Keratinocyte (primary cell): ENCODE measurements around the gene ARL15.

Source experiments
- EZH2 ChIP-seq: IDR thresholded peaks from one replicate; pipeline ENCODE4 v1.6.1; 2012; ENCODE audit warnings: inconsistent platforms, mild to moderate bottlenecking, low read length, moderate library complexity
- TF ChIP-seq, protein P1 (sequence below), 3 experiments: IDR thresholded peaks in 1 of 3; conservative IDR thresholded peaks in 1 of 3; optimal IDR thresholded peaks in 1 of 3; 2 replicates in 2 of 3; 3 replicates in 1 of 3; pipeline versions ENCODE3 to v1.5.1; 2011; ENCODE audit warnings: low read length in 3 of 3, mild to moderate bottlenecking in 3 of 3, moderate library complexity in 2 of 3, control low read depth in 1 of 3, inconsistent platforms in 1 of 3; ENCODE audit not compliant: insufficient read depth in 2 of 3; ENCODE audit errors: extremely low read depth in 1 of 3

GRCh38 chr5:53879708-53880323 is 430.6 kb downstream of the ARL15 start:
- TF ChIP-seq, protein P1, sequence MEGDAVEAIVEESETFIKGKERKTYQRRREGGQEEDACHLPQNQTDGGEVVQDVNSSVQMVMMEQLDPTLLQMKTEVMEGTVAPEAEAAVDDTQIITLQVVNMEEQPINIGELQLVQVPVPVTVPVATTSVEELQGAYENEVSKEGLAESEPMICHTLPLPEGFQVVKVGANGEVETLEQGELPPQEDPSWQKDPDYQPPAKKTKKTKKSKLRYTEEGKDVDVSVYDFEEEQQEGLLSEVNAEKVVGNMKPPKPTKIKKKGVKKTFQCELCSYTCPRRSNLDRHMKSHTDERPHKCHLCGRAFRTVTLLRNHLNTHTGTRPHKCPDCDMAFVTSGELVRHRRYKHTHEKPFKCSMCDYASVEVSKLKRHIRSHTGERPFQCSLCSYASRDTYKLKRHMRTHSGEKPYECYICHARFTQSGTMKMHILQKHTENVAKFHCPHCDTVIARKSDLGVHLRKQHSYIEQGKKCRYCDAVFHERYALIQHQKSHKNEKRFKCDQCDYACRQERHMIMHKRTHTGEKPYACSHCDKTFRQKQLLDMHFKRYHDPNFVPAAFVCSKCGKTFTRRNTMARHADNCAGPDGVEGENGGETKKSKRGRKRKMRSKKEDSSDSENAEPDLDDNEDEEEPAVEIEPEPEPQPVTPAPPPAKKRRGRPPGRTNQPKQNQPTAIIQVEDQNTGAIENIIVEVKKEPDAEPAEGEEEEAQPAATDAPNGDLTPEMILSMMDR (optimal IDR thresholded peaks at IDR 0.05 in 1 of 3, IDR thresholded peaks at IDR 0.05 in 1 of 3, conservative IDR thresholded peaks at IDR 0.05 in 1 of 3; ENCODE audit: extremely low read depth in 1 of 3, insufficient read depth in 2 of 3, low read length in 3 of 3): no peak
- TF ChIP-seq EZH2: no peak
